NCI-H1048 (cell line): ENCODE results near the gene CDK6.

Experiments
- DNase-seq: peaks from one replicate; lab custom pipeline; 2025; lab: John Stamatoyannopoulos, UW

Gene CDK6

DNA sequence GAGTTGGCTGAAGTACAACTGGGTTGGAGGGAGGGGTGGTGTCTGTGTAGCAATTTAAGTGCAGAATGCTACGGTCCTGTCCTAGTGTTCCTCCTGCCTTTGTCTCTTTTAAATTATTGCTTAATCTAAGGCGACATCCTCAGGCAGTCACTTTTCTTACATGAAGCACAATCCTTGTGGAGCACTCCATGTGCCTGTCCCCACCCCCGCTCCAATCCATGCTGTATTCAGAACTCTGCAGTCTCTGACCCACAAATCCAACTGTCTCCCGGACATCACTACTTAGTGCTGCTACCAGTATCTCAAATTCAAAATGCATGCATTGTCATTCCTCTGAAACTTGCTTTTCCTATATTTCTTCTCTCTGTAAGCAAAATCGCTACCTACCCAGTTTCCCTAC is 154.7 kb downstream of the CDK6 start:
- no peak for DNase-seq

DNA sequence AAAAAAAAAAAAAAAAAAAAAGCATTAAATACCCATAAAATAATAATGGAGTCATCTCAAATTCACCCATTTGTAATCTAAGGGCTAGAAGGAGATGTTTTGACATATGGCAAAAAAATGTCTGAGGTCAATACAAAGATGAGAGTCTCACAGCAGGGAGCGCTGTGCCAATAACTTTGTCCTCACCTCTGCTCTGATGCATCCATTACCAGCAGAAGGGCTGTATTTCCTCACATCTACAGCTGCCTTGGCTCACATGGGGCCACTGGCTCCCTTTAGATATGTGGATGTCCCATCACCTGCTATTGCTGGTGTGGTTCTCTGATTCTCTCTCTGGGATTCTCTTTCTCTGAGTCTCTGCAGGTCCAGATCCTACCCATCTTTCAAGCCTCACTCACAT is 155.9 kb downstream of the CDK6 start:
- DNase-seq: no peak

DNA sequence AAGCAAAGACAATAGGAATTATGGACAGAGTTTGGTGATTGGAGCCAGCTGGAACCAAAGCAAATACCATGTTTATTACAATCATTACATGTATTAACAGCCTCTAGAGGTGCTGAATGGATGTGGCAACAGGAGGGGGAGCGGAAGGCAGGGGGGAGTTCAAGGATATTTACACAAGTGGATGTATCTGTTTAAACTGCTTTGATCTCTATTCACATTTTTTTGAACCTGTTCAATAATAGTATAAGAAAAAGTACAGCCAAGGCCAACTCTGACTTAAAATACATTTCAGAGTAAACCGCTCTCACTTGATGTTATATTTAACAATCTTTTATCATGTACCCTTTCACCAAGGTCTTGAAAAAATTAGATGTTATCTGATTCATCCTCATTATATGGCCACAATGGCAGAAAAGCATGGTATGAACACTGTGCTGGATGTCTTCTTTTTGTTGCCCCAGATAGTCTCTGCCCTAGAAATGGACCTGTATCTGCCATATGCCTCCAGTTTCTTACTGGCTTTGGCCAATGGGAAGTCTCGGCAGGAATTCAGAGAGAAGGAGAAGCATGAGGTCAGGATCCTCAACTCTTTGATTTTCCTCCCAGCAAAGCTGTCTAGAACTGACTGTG is 158.0 kb downstream of the CDK6 start:
- no peak for DNase-seq

DNA sequence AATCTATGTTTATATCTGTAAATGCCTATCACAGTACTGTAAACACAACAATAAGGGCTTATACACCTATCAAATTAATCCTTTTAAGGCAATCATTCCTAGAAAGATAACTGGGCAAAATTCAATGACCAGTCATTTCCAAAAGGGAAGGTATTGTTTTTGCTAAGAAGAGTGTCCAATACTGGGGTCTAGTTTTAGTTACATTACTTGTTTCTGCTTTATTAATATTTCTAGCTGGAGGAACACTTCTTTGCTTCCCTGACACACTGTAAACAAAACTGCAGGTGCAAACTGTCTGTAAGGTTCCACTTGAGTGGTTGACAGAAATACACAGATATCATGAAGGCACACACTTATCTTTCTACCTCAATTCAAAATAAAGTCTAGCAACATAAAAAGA is 162.0 kb downstream of the CDK6 start:
- DNase-seq: no peak

DNA sequence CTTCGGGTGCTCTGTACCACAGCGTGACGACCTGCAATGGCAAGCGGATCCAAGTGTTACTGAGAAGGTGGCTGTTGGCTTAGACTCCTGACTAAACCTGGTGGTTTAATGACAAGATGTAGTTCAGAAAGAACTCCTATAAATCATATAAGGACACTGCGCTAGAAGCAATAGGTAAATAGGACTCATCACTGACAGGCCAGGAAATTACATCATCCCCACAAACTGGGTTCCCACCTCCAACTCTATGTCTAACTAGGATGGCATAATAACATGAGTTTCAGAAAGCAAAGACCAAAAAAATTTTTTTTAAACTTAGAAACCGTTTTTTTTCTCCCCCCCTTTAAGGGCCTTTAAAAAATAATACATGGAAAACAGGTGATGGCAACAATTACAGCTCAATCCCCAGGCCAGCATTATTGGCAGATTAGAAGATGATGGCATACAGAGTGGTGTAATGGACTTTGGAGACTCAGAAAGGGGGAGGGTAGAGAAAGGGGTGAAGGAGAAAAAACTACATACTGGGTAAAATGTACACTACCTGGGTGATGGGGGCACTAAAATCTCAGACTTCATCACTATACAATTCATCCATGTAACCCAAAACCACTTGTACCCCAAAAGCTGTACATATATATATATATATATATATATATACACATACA is 164.7 kb downstream of the CDK6 start:
- no peak for DNase-seq

DNA sequence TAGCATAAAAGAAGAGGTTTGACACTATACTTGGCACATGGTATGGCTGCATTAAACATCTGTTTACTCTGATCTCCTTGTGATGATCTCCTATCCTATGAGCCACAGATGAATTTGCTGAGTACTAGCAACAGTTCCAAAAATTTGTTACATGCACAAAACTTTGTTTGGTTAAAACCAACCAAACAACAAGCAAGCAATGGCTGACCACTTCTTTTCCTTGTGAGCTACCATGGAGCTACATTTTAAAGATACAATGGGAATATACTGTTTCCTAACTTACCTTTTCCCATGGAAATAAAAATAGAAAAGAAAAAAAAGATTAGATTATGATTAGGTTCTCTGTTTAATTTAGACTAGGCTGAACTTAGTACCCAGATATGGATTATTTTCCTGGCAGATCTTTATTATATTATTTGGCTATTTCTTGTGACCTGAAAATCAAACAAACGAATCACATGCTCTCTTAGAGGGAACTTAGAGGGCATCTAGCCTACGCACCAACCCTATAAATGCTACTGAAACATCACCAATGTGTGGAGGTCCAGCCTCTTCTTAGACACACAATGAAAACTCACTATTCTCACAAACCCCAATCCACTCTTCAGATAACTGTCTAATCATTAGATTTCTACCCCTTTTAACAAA is 166.0 kb downstream of the CDK6 start:
- no peak for DNase-seq

DNA sequence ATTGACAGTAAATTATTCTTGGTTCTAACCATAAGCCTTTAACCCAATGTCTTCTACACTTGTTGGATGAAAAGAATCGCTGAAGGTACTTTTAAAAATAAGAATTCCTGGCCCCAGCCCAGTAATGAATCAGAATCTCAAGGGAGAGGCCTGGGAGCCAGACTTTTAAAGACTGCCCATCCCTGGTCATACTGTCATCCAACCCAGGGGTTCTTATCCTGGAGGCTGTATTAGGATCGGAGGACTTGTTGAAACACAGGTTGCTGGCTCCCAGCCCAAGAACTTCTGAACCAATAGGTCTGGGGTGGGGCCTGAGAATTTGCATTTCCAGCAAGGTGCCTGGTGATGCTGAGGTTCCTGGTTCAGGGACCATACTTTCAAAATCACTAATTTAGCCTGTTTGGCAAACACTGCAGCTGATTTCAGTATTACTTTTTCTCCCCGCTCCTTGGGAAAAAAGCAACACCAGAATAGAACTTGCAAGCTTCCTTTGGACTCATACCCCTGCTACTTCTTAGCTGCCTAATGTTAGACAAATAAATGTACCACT is 166.7 kb downstream of the CDK6 start:
- DNase-seq: no peak

DNA sequence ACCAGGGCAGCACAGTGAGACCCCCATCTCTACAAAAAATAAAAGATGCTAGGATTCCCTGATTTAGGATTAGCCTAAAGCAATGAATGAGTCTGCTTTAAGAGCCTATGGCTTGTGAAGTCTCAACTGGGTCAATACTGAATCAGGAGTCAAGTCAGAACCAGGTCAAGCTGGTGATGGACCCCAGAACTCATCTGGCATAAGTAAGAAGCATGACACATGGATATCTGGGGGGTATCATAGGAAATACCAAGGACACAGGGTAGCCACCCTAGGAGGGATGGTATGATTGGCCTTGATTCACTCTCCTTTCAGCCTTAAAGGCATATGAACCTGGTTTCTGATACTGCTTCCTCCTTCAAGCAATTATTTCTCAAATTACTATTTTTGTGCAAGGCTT is 167.8 kb downstream of the CDK6 start:
- no peak for DNase-seq

DNA sequence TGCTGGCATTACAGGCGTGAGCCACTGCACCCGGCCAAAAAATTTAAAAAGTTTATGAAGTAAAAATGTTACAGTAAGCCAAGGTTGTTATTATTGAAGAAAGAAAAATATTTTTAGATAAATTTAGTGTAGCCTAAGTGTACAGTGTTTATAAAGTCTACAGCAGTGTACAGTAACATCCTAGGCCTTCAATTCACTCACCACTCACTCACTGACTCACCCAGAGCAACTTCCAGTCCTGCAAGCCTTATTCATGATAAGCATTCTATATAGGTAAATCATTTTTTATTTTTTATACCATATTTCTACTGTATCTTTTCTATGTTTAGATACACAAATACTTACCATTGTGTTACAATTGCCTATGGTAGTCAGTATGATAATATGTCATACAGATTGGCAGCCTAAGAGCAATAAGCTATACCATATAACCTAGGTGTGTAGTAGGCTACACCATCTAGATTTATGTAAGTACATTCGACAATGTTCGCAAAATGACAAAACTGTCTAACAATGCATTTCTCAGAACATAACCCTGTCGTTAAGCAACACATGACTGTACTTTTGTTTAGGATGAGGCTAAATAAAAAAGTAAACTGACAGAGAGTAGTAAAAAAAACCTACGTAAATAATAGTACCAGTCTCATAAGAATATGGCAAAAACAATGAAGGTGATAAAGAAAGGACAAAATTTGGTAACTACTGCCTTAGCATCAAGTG is 168.4 kb downstream of the CDK6 start:
- DNase-seq: no peak

DNA sequence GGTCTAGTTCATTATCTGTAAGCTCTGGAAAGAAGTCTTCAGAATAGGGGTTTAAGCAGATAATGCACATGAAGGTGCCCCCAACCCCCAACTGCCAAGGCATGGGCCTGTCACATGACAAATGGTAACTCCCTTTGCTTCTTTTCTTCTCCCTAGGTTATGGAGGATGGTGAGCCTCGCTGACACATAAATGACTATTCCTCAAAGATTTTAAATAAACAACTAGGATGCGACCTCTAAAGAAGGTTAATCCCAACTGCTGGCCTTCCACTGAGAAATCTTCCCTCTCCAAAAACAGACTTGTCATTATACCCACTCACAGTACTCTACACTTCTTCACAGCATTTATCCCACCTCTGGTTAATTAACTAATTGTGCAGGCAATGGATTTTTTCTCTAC is 170.4 kb downstream of the CDK6 start:
- no peak for DNase-seq

DNA sequence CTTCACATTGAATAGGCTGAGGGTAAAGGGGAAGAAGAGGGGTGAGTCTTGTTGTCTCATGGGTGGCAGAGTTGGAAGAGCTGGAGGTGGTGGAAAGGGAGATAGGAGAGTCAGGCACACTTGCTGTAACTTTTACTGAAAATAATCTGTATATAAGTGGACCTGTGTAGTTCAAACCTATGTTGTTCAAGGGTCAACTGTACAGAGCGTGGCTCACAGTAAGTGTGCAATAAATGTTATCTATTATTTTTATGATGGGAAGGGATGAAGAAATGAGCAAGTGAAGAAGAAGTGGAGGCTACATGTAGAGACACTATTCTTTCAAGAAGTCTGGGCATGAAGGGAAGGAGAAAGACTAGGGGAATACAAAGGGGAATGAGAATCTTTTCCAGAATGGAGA is 174.7 kb downstream of the CDK6 start:
- DNase-seq: no peak

DNA sequence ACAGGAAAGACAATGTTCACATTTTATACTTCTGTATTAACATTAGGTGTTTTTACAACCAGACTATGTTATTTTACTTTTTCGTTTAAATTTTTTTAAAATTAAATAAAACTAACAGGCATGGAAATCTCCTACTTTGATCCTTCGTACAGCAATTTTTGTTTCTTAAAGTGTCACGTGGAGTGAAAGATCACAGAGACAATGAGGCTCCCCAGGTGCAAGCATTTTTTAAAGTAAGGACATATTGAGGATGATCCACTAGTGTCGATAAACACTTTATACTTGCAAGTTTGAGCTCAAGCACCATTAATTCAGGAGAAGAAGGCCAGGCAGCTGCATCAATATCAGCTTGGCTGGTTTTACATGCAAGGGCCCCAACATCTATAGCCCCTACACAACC is 177.7 kb downstream of the CDK6 start:
- DNase-seq: no peak

DNA sequence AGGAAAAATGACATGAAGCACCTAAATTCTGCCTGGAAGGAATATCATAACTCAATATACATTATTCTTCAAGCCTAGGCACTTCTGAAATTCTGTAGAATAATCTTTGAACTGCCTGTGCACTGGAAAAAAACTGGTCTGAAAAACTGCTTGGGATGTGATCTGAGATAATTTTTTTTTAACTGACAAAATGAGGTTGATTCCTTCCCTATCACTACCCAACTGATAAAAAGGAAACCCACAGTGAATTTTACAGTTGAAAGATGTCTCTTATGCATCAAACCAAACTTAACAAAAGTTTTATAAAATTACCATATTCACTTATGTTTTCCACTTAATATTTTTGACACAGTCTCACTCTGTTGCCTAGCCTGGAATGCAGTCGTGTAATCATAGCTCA is 179.0 kb downstream of the CDK6 start:
- no peak for DNase-seq

DNA sequence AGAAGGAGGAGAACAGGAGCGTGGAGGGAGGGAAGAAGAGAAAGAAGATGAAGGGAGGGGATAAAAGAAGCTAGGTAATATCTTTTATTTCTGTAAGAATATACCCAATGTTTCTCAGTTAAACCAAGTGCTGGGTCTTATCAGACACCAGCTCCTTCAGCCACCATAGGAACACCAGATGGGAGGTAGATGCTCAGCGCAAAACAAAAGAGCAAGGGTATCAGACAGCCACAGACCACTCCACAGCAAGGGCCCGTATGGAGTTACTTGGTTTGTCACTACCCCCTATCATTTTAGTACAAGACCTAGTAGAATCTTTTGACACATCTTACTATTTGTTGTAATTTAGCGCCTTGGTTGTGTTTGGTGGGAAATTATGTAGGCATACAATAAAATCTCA is 180.3 kb downstream of the CDK6 start:
- no peak for DNase-seq

DNA sequence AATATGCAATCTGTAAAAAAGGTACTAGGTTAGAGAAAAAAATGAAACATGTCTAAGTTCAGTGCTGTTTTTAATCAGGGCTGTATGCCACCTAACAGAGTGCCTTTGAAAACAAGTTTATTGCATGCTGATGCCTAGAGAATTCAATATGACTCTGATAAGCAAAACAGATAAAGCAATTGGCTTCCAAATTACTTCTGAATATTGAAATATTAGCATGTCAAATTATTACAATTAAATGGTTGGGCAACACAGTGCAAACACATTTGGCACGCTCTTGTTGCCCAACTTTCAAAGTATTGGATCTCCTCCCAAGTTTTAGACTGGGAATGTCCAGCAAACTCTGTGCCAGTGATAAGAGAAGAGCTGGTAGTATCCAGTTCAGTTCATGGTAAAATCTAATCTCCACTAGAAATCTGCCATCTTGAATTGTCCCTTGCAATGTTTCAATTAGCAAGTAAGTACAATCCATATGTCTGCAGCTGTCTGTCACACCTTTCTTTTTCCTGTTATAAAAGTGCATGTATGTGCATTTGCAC is 181.0 kb downstream of the CDK6 start:
- no peak for DNase-seq

DNA sequence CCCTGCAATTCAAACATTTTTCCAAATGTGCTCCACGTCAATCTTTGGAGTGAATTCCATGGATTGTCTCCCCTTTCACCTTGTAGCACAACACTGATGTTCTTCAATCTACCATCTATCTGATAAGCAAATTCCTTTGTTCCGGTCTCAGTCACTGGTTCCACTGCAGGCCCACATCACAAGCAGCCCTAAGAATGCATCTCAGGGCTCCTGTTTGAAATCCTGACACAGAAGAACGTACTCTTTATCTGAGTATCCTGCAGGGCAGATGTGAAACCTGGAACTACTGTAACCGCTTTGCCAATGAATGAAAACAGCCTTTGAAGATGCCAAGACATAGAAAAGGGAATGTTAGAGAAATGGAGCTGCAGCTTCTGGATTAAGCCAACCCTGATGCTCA is 183.2 kb downstream of the CDK6 start:
- DNase-seq: no peak

DNA sequence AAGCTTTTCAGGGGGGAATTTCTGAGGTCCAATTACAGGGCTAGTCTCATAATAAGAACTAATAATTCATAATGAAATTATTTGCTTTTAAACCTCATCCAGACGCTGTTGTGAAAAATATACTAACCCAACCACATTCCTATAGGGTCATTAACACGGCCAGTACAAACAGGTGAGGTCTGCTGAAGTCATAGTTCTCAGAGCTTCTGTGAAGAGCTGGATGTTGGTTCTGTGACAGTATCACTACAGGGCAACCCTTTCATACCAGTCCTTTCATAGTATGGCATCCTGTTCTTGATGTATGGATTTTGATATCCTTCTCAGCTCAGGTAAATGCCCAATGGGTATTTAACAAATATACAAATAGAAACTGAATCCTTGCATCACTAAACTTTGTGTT is 183.8 kb downstream of the CDK6 start:
- no peak for DNase-seq

DNA sequence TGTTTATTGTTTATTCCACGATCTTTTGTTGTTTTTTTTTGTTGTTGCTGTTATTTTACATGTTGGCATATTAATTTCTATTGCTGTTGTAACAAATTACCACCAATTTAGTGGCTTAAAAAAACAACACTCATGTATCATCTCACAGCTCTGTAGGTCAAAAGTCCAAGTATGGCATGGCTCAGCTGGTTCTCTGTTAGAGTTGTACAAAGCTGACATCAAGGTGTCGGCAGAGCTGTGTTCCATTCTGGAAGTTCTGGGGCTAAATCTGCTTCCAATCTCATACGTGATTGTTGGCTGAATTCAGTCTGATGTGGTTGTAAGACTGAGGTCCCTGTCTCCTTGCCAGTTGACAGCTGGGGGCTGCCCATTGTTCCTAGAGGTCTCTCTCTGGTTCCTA is 186.0 kb downstream of the CDK6 start:
- DNase-seq: no peak

DNA sequence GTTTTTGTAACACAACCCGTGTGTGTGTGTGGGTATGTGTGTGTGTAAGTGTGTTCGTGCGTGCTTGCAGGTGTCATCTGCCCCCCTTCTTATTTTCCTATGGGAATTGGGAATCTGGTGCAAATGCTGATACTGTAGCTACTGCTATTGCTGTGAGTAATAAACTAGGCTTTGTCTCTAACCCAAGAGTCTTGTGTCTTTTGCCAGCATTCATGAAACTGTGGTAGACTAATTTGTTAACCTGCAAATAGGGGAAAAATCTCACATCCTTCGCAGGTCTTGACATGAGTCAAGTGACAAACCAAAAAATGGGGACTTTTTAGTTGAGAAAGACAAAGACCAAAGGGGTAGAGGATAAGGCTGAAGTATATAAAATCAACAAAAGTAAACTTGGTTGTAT is 188.3 kb downstream of the CDK6 start:
- DNase-seq: no peak

DNA sequence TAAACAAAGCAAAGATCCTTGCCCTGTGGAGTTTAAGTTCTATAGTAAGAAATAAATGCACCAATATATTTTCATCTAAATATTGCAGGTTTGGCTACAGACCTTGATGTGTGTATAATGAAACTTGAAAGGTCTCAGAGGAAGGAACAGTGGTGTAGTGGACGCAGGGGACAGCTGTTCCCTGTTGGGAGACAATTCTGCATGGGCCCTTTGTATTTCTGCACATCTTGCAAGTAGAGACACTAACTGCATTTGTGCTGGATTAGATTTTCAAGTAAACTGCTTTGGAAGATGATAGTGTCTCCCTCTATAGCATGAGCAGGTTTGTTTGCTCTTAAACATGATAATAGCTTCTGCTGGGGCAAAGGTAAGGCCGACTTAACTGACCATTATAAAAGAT is 188.7 kb downstream of the CDK6 start:
- DNase-seq: no peak

DNA sequence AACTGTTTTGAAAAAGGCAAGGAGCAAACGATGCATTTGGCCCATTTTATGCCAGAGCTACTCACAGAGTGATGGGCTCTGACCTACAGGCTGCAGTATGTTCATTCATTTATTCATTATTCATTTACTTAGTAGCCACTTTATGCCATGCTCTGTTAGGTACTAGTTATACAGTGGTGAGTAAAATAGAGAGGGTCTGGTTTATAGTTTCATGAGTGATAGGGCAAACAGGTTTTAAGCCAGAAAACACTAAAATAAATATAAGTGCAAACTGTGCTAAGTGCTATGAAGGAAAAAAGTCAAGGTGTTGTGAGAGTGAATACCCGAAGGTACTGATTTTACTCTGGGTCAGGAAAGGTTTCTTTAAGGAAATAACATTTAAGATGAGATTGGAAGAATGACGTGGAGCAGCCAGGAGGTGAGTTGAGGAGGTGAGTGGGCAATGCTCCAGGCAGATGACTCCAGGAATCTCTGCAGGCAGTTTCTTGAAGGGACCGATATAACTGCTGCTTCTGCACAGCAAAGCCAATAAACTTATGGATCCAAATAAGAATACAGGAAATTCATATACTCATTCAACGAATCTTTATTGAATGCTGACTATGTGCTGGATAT is 189.3 kb downstream of the CDK6 start:
- no peak for DNase-seq
